Activated T-helper 2 cell treated with anti-CD3 and anti-CD28 coated beads, Interferon-gamma antibody, Interleukin-2, Interleukin-4, amounts not matched to agents 10 μg/mL and 5 μg/mL and 100 μg/mL, durations not matched to agents 14 hours and 24 hours and 36 hours (primary cell): ENCODE data around the gene MAP1LC3C. TPM values are rescaled to one million over a fixed set of nuclear protein-coding genes. Genes with fewer than 3 reads are reported as not detected.

Source experiments
- DNase-seq: peaks from one replicate; pipeline ENCODE4 v3.0.0; 2021; ENCODE audit warnings: low spot score
- H3K27ac Mint-ChIP-seq: one replicate; pipeline ENCODE4 v1.8.0; 2021; ENCODE audit warnings: mixed read lengths
- H3K27me3 Mint-ChIP-seq: one replicate; pipeline ENCODE4 v1.8.0; 2021; ENCODE audit warnings: low read depth, mixed read lengths
- H3K36me3 Mint-ChIP-seq: one replicate; pipeline ENCODE4 v1.8.0; 2021; ENCODE audit warnings: low read depth, mixed read lengths
- H3K4me1 Mint-ChIP-seq: one replicate; pipeline ENCODE4 v1.8.0; 2021; ENCODE audit warnings: low read depth, mixed read lengths
- H3K4me3 Mint-ChIP-seq: one replicate; pipeline ENCODE4 v1.8.0; 2021; ENCODE audit warnings: low read depth, mild to moderate bottlenecking, moderate library complexity, mixed read lengths
- H3K9me3 Mint-ChIP-seq: one replicate; pipeline ENCODE4 v1.8.0; 2021; ENCODE audit warnings: mixed read lengths
- intact Hi-C: fragments of 100-400 bp; cut with micrococcal nuclease; formaldehyde crosslinking; loops from one replicate; pipeline ENCODE4 v1.15.1; 2023
- total RNA-seq: library from RNA; stranded (reverse); gene quantifications from 2 replicates; pipeline ENCODE4 v1.2.3, GENCODE V29; 2022

MAP1LC3C gene
- not detected in 2 replicates for total RNA-seq

- DNase-seq = no peak
- H3K36me3 Mint-ChIP-seq = no peaks in the 10 kb centered on the region
- peak within 1 kb of the TSS; percentile 68 for H3K4me3 Mint-ChIP-seq
- H3K27me3 Mint-ChIP-seq = no peaks in the 10 kb centered on the region
- no peak within 1 kb of the TSS for H3K27ac Mint-ChIP-seq
- intact Hi-C loops = loop anchor here (2.0 to 10.0 kb wide), 3 partner anchors 104 to 388 kb away; partner anchors contain the start of gene EXO1
- H3K4me1 Mint-ChIP-seq = peaks cover 6% of the 10 kb centered on the region
- no peaks in the 10 kb centered on the region for H3K9me3 Mint-ChIP-seq
These were observed at the start of gene MAP1LC3C for GRCh38 chr1:241999026-241999425. TSS of gene MAP1LC3C (minus strand) at chr1:241999098. CDS start at chr1:241999008, 90 bp downstream.

- H3K9me3 Mint-ChIP-seq = no peaks in the 10 kb centered on the region
- H3K36me3 Mint-ChIP-seq = no peaks in the 10 kb centered on the region
These were observed 44.3 kb upstream of the MAP1LC3C start for GRCh38 chr1:242043165-242043564.

GRCh38 chr1:242034392-242034791 lies 35.5 kb upstream of the MAP1LC3C start:
- no peaks in the 10 kb centered on the region for H3K27me3 Mint-ChIP-seq
- intact Hi-C loops = no loop called here
- no peaks in the 10 kb centered on the region for H3K36me3 Mint-ChIP-seq
- no peaks in the 10 kb centered on the region for H3K4me1 Mint-ChIP-seq
- H3K27ac Mint-ChIP-seq = no peak overlapping the region
- no peaks in the 10 kb centered on the region for H3K9me3 Mint-ChIP-seq
- DNase-seq = no peak
- no peak overlapping the region for H3K4me3 Mint-ChIP-seq

More at GRCh38 chr1:242043165-242043564, 44.3 kb upstream of the MAP1LC3C start:
- Mint-ChIP-seq H3K4me1 (no peaks in the 10 kb centered on the region), H3K27ac (no peak overlapping the region), H3K4me3 (no peak overlapping the region), H3K27me3 (no peaks in the 10 kb centered on the region)
- intact Hi-C loops = no loop called here
- DNase-seq = no peak

GRCh38 chr1:242033447-242033846 lies 34.5 kb upstream of the MAP1LC3C start:
- intact Hi-C loops = no loop called here
- H3K4me3 Mint-ChIP-seq = no peak overlapping the region
- no peaks in the 10 kb centered on the region for H3K36me3 Mint-ChIP-seq
- no peaks in the 10 kb centered on the region for H3K9me3 Mint-ChIP-seq
- H3K27ac Mint-ChIP-seq = no peak overlapping the region
- no peak for DNase-seq
- H3K27me3 Mint-ChIP-seq = no peaks in the 10 kb centered on the region
- H3K4me1 Mint-ChIP-seq = no peaks in the 10 kb centered on the region

GRCh38 chr1:242030071-242030470 lies 31.2 kb upstream of the MAP1LC3C start:
- Mint-ChIP-seq H3K36me3 (no peaks in the 10 kb centered on the region), H3K27ac (no peak overlapping the region), H3K4me3 (no peak overlapping the region), H3K27me3 (no peaks in the 10 kb centered on the region), H3K4me1 (no peaks in the 10 kb centered on the region), H3K9me3 (no peaks in the 10 kb centered on the region)
- no peak for DNase-seq
- intact Hi-C loops = no loop called here

GRCh38 chr1:242025681-242026080 lies 26.8 kb upstream of the MAP1LC3C start:
- intact Hi-C loops = no loop called here
- H3K9me3 Mint-ChIP-seq = no peaks in the 10 kb centered on the region
- H3K4me1 Mint-ChIP-seq = no peaks in the 10 kb centered on the region
- no peak for DNase-seq
- no peaks in the 10 kb centered on the region for H3K27me3 Mint-ChIP-seq
- no peak overlapping the region for H3K4me3 Mint-ChIP-seq
- no peaks in the 10 kb centered on the region for H3K36me3 Mint-ChIP-seq
- H3K27ac Mint-ChIP-seq = no peak overlapping the region

GRCh38 chr1:242023805-242024204 lies 24.9 kb upstream of the MAP1LC3C start:
- no peak overlapping the region for H3K27ac Mint-ChIP-seq
- DNase-seq = no peak
- no peaks in the 10 kb centered on the region for H3K9me3 Mint-ChIP-seq
- H3K4me1 Mint-ChIP-seq = no peaks in the 10 kb centered on the region
- H3K27me3 Mint-ChIP-seq = no peaks in the 10 kb centered on the region
- no peaks in the 10 kb centered on the region for H3K36me3 Mint-ChIP-seq
- H3K4me3 Mint-ChIP-seq = no peak overlapping the region
- intact Hi-C loops = no loop called here

GRCh38 chr1:242019018-242019417 lies 20.1 kb upstream of the MAP1LC3C start:
- no peaks in the 10 kb centered on the region for H3K27me3 Mint-ChIP-seq
- no peak overlapping the region for H3K27ac Mint-ChIP-seq
- H3K9me3 Mint-ChIP-seq = no peaks in the 10 kb centered on the region
- no peak for DNase-seq
- no peak overlapping the region for H3K4me3 Mint-ChIP-seq
- no peaks in the 10 kb centered on the region for H3K4me1 Mint-ChIP-seq
- intact Hi-C loops = loop anchor here (5.0 kb wide), 2 partner anchors 407 to 487 kb away; partner anchors contain the start of gene KMO
- no peaks in the 10 kb centered on the region for H3K36me3 Mint-ChIP-seq

GRCh38 chr1:242017580-242018233 lies 18.8 kb upstream of the MAP1LC3C start:
- H3K9me3 Mint-ChIP-seq = no peaks in the 10 kb centered on the region
- H3K27me3 Mint-ChIP-seq = no peaks in the 10 kb centered on the region
- intact Hi-C loops = loop anchor here (1.0 to 5.0 kb wide), 3 partner anchors 121 to 485 kb away; partner anchors contain the start of gene KMO
- no peaks in the 10 kb centered on the region for H3K36me3 Mint-ChIP-seq
- no peak overlapping the region for H3K27ac Mint-ChIP-seq
- no peaks in the 10 kb centered on the region for H3K4me1 Mint-ChIP-seq
- DNase-seq = no peak
- H3K4me3 Mint-ChIP-seq = no peak overlapping the region

- intact Hi-C loops = loop anchor here (5.0 kb wide), 2 partner anchors 404 to 484 kb away; partner anchors contain the start of gene KMO
- H3K9me3 Mint-ChIP-seq = no peaks in the 10 kb centered on the region
- no peaks in the 10 kb centered on the region for H3K27me3 Mint-ChIP-seq
These were observed 17.6 kb upstream of the MAP1LC3C start for GRCh38 chr1:242016479-242016878.

GRCh38 chr1:242011894-242012660 lies 13.2 kb upstream of the MAP1LC3C start:
- intact Hi-C loops = no loop called here
- H3K27me3 Mint-ChIP-seq = peaks cover 1% of the 10 kb centered on the region
- no peaks in the 10 kb centered on the region for H3K4me1 Mint-ChIP-seq
- DNase-seq = no peak
- H3K27ac Mint-ChIP-seq = no peak overlapping the region
- H3K9me3 Mint-ChIP-seq = no peaks in the 10 kb centered on the region
- H3K36me3 Mint-ChIP-seq = no peaks in the 10 kb centered on the region
- H3K4me3 Mint-ChIP-seq = no peak overlapping the region

More at GRCh38 chr1:242016479-242016878, 17.6 kb upstream of the MAP1LC3C start:
- Mint-ChIP-seq H3K27ac (no peak overlapping the region), H3K36me3 (no peaks in the 10 kb centered on the region), H3K4me1 (no peaks in the 10 kb centered on the region), H3K4me3 (no peak overlapping the region)
- no peak for DNase-seq

GRCh38 chr1:242008826-242009495 lies 10.1 kb upstream of the MAP1LC3C start:
- Mint-ChIP-seq H3K4me3 (no peak overlapping the region), H3K27me3 (peaks cover 1% of the 10 kb centered on the region), H3K27ac (no peak overlapping the region), H3K36me3 (no peaks in the 10 kb centered on the region), H3K4me1 (no peaks in the 10 kb centered on the region), H3K9me3 (no peaks in the 10 kb centered on the region)
- no peak for DNase-seq
- intact Hi-C loops = no loop called here
